LNCaP clone FGC (cell line): ENCODE data around the gene TMEM255A.
"Not testable (repeated sequence)": the region's sequence is repeated elsewhere in the genome, so short reads cannot be mapped to it uniquely, and the experiment has no call there.

Source experiments
- DNase-seq: peaks from one replicate; pipeline ENCODE4 v3.0.0-alpha.2; 2011; ENCODE audit warnings: low read depth
- H3K4me3 ChIP-seq: 2 replicates; pipeline ENCODE4 v1.5.1; 2011; ENCODE audit warnings: mild to moderate bottlenecking, low read depth, low read length, control low read depth
- CTCF ChIP-seq: IDR thresholded peaks from 2 replicates; pipeline ENCODE4 v1.5.1; 2012; ENCODE audit warnings: mild to moderate bottlenecking; ENCODE audit not compliant: control insufficient read depth, insufficient read depth; ENCODE audit errors: extremely low read depth

The TMEM255A gene

GRCh38 chrX:120310861-120311726 is at the start of gene TMEM255A:
TMEM255A (minus strand) TSS chrX:120311461; CDS start chrX:120311309, 152 bp downstream.
- TF ChIP-seq CTCF = no peak
- DNase-seq = no peak

GRCh38 chrX:120358737-120359456 is 47.6 kb upstream of the TMEM255A start:
- no peak for DNase-seq
- TF ChIP-seq CTCF = no peak

More at GRCh38 chrX:120310861-120311726, at the start of gene TMEM255A:
- peak within 1 kb of the TSS; percentile 38 for H3K4me3 ChIP-seq

GRCh38 chrX:120357186-120357585 is 45.9 kb upstream of the TMEM255A start:
- H3K4me3 ChIP-seq = no peak overlapping the region
- no peak for DNase-seq
- no peak for TF ChIP-seq CTCF

More at GRCh38 chrX:120358737-120359456, 47.6 kb upstream of the TMEM255A start:
- H3K4me3 ChIP-seq = no peak overlapping the region

- DNase-seq = no peak
- H3K4me3 ChIP-seq = no peak overlapping the region
- no peak for TF ChIP-seq CTCF
Observed at GRCh38 chrX:120356084-120356483, 44.8 kb upstream of the TMEM255A start.

- no peak for DNase-seq
- H3K4me3 ChIP-seq = no peak overlapping the region
- TF ChIP-seq CTCF = no peak
Observed at GRCh38 chrX:120350450-120351138, 39.3 kb upstream of the TMEM255A start.

- not testable (repeated sequence) for H3K4me3 ChIP-seq, DNase-seq
Observed at GRCh38 chrX:120344566-120344965, 33.3 kb upstream of the TMEM255A start.

- no peak for DNase-seq
- H3K4me3 ChIP-seq = no peak overlapping the region
- no peak for TF ChIP-seq CTCF
Observed at GRCh38 chrX:120336899-120337298, 25.6 kb upstream of the TMEM255A start.
